ENCODE measurements around the gene IPO11. TPM values are rescaled to one million over a fixed set of nuclear protein-coding genes. Genes with fewer than 3 reads are reported as not detected.

The IPO11 gene
- total RNA-seq, 1 donor from 2014 or later, result 30.3 TPM

DNA sequence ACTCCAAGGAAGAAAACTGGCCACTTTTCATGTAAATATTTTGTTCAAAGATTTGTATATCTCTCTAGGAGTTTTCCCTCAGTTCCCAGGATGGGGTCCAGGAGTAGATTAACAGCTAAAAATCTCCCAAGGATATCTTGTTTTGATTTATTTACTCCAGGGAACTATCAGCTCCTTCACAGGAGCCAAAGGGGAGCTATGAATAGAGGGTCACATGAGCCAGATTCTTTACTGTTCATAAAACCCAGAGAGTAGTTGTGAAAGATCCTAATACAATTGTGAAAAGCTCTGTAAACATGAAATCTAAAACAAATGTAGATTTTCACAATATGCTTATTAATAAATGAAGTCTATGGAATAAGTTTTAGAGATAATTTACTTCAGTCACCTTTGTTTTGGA is 25.7 kb upstream of the IPO11 start:
- no peaks in the 10 kb centered on the region for H3K27me3 ChIP-seq (ENCODE audit: low read depth)
- peaks cover 24% of the 10 kb centered on the region for H3K4me1 ChIP-seq
- no peak for TF ChIP-seq CTCF (IDR thresholded peaks at IDR 0.05; ENCODE audit: borderline replicate concordance)
- H3K4me3 ChIP-seq, result no peak overlapping the region
- H3K9me3 ChIP-seq (replicated peaks), result no peaks in the 10 kb centered on the region
- DNase-seq, result no peak
- intact Hi-C loops (cut with micrococcal nuclease), result no loop called here
- peak overlapping the region; percentile 65 for H3K27ac ChIP-seq (replicated peaks)
- peaks cover 85% of the 10 kb centered on the region for H3K36me3 ChIP-seq

GRCh38 chr5:62395210-62395950 is 17.2 kb upstream of the IPO11 start:
- no peak overlapping the region for H3K27ac ChIP-seq (replicated peaks)
- no peaks in the 10 kb centered on the region for H3K27me3 ChIP-seq (ENCODE audit: low read depth)
- H3K4me1 ChIP-seq, result no peaks in the 10 kb centered on the region
- DNase-seq, result no peak
- no peak overlapping the region for H3K4me3 ChIP-seq
- TF ChIP-seq CTCF (IDR thresholded peaks at IDR 0.05; ENCODE audit: borderline replicate concordance), result no peak
- H3K9me3 ChIP-seq (replicated peaks), result no peaks in the 10 kb centered on the region
- H3K36me3 ChIP-seq, result peaks cover 95% of the 10 kb centered on the region
- intact Hi-C loops (cut with micrococcal nuclease), result no loop called here

DNA sequence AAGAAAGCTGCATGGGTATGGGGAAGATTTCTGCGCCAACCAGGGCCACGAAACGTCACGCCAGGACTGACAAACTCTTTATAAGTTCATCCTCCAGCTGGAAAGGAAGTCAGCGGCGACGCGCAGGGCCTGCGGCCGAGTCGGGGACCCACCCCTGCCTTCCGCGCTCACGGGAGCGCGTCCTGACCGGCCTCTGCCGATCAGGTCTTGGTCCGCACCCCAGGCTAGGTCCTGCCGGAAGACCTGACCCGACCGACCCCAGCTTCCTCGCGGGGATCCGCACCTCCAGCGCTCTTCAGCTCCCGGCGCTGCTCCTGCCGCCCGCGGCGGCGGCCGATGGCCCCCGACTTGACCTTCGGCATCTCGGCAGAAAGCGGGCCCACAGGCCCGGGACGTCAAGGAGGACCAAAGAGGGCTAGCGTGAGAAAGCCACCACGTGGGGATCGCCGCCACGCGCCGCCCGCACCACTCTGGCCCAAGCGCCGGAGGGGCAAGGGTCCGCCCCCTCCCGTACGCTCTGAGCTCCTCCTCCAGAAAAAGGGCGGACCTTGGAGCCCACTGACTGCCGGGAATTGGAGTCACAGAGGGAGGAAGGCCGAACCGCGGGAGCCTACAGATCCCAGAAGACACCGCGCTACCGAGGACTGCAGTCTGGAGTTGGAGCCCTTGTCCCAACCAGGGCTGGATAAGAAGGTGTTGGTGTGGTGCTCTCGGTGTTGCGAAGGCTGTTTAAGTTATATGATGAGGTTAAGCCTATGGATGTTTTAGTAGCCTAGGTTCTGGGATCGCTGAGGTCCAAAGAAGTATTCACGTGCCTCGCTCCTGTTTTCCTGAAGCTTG is 8.9 kb upstream of the IPO11 start, which contains the start of gene DIMT1:
Gene DIMT1, minus strand, starts transcription at position 495 of the 840 bp plus-strand sequence. Its CDS starts 133 bp downstream, at position 362.
- Histone ChIP-seq H3K27me3 (ENCODE audit: low read depth) (no peaks in the 10 kb centered on the region), H3K9me3 (replicated peaks) (no peaks in the 10 kb centered on the region), H3K27ac (replicated peaks) (peak within 1 kb of the TSS; percentile 96), H3K36me3 (peaks cover 28% of the 10 kb centered on the region), H3K4me1 (peaks cover 21% of the 10 kb centered on the region), H3K4me3 (peak within 1 kb of the TSS; percentile 84)
- TF ChIP-seq CTCF (IDR thresholded peaks at IDR 0.05; ENCODE audit: borderline replicate concordance), result no peak
- DNase-seq, result peak; percentile 95
- intact Hi-C loops (cut with micrococcal nuclease), result no loop called here

- no peaks in the 10 kb centered on the region for H3K9me3 ChIP-seq (replicated peaks)
- TF ChIP-seq CTCF (IDR thresholded peaks at IDR 0.05; ENCODE audit: borderline replicate concordance), result no peak
Measured at GRCh38 chr5:62413711-62414110, 1.1 kb downstream of the IPO11 start.

GRCh38 chr5:62418462-62419076 is 6.0 kb downstream of the IPO11 start:
- Histone ChIP-seq H3K4me3 (no peak overlapping the region), H3K36me3 (no peaks in the 10 kb centered on the region), H3K27ac (replicated peaks) (peak overlapping the region; percentile 81), H3K27me3 (ENCODE audit: low read depth) (no peaks in the 10 kb centered on the region), H3K9me3 (replicated peaks) (no peaks in the 10 kb centered on the region), H3K4me1 (peaks cover 48% of the 10 kb centered on the region)
- intact Hi-C loops (cut with micrococcal nuclease), result no loop called here
- DNase-seq, result no peak
- no peak for TF ChIP-seq CTCF (IDR thresholded peaks at IDR 0.05; ENCODE audit: borderline replicate concordance)

More at GRCh38 chr5:62413711-62414110, 1.1 kb downstream of the IPO11 start:
- Histone ChIP-seq H3K4me1 (peaks cover 38% of the 10 kb centered on the region), H3K4me3 (peak overlapping the region; percentile 97), H3K27me3 (ENCODE audit: low read depth) (no peaks in the 10 kb centered on the region), H3K27ac (replicated peaks) (no peak overlapping the region), H3K36me3 (no peaks in the 10 kb centered on the region)
- no peak for DNase-seq
- intact Hi-C loops (cut with micrococcal nuclease), result no loop called here
